GM19035 (cell line): ENCODE measurements around the gene NLRC5.
"Not testable (repeated sequence)": the region's sequence is repeated elsewhere in the genome, so short reads cannot be mapped to it uniquely, and the experiment has no call there.

ENCODE experiments used
- ATAC-seq: cut with Tn5 transposase; IDR thresholded peaks from one replicate; pipeline ENCODE4 v1.9.1; 2021; ENCODE audit not compliant: unreplicated experiment

NLRC5 gene

DNA sequence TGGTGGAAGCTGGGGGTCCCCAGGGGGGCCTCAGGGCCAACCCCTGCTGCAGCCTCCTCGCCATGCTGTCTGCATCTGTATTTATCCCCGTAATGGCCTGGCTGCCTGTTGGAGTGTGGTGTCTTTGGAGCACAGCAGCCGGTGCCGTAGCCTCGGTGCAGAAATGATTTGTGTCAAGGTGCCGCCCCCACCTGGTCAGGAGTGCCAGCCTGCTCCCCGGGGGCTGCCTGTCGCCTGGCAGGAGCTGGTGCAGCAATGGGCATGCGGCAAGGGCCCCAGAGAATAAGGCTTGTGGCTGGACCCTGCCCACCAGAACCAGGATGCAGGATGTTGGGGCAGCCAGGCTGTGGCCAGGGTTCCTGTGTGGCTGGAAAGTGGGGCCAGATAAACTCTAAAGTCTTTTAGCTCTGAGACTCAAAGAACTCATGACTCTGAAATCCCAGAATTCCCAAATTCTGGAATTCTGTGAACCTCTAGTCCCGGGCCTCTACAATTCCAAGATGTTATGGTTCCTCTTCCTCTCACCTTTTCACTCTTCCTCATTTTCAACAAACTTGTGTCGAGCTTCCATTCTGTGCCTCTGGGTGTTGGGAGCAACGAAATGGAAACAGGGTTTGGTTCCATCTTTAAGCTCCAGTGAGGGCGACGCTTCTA, 109.0 kb downstream of the NLRC5 start:
- no peak for ATAC-seq

DNA sequence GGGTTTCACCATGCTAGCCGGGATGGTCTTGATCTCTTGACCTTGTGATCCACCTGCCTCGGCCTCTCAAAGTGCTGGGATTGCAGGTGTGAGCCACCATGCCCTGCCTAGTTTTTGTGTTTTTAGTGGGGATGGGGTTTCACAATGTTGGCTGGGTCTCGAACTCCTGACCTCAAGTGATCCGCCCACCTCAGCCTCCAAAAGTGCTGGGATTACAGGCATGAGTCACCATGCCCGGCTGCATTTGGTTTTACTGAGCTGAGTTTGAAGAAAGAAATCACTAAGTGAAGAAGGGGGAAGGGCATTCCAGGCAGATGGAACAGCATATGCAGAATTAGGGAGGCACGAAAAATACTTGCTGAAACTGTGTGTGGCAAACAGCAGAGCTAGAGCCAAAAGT, 110.6 kb downstream of the NLRC5 start:
- not testable (repeated sequence) for ATAC-seq

DNA sequence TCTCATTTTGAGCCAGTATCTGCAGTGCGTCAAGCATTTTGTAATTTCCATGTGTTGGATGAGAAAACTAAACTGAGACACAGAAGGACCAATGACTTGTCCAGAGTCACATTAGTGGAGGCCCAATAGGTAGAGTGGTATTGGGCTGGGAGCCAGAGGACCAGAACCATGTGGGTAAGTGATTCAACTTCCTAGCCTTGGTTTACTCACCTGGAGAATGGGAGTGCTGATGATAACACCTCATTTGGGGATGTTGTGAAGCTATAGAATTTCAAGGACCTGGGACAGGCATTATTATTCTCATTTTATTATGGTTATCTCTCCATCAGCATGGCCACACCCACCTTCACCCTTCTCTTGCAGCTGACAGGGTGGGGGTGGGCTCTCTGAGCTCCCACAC, 111.1 kb downstream of the NLRC5 start:
- ATAC-seq: no peak

- no peak for ATAC-seq
Measured at GRCh38 chr16:57102888-57103851, 113.8 kb downstream of the NLRC5 start.

- no peak for ATAC-seq
Measured at GRCh38 chr16:57104706-57105105, 115.3 kb downstream of the NLRC5 start.

- ATAC-seq: no peak
Measured at GRCh38 chr16:57105184-57105583, 115.8 kb downstream of the NLRC5 start.

DNA sequence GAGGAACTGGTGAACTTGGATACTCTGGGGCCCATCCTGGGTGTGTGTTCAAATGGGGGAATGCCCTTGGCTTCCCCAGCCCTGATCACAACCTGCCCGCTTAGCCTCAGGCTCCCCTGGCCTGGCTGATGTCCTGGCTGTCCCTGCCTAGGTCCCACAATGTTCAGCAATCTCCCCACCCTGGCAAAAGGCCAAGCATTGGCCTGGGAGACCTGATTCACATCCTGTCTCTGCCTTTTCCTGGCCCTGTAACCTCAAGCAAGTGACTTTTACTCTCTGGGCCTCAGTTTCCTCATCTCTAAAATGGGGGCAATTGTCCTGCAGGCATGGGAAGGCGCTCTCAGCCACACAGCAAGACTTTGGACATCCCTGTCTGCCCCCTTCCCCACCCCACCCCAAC, 117.4 kb downstream of the NLRC5 start:
- no peak for ATAC-seq

DNA sequence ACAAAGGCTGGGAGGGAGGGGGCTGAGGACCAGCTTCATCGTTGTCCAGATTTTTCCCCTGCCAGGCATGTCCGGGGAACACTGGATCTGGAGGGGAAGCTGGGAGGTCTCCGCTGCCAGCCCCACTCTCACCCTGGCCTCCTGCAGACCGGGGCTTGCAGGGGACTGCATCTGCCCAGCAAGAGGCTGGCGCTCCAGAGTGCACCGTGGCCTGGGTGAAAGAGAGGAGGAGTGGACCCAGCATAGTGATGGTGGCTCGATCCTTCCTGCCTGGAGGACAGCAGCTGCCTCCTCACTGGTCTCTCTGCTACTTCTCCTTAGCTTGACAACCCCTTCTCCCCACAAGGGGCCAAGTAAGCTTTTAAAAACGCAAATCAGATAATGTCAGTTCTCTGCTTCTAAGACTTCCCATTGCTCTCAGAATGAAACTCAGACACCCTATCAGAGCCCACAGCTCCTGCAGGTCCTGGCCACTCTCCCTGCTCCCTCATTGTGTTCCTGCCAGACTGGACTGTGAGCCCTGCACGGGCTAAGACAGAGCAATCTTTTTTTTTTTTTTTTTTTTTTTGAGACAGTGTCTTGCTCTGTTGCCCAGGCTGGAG, 118.1 kb downstream of the NLRC5 start:
- ATAC-seq: no peak

DNA sequence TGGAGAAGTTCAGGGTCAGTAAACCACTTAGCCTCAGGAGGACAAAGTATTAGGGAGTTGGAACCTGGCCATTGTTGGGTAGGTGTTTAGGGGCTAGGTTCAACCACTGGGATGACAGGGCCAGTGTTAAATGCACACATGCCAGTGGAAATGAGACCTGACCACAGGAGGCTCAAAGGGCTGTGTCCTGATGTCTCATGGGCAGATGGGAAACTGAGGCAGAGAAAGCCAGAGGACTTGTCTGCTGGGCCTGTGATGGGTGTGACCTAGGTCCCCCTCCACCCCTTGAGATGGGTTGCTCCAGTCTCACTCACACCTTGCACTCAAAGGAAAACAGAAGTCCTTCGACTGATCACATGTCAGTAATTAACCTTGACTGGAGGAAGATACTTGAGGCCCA, 119.1 kb downstream of the NLRC5 start:
- ATAC-seq: no peak

- not testable (repeated sequence) for ATAC-seq
Measured at GRCh38 chr16:57109259-57110105, 120.1 kb downstream of the NLRC5 start.

DNA sequence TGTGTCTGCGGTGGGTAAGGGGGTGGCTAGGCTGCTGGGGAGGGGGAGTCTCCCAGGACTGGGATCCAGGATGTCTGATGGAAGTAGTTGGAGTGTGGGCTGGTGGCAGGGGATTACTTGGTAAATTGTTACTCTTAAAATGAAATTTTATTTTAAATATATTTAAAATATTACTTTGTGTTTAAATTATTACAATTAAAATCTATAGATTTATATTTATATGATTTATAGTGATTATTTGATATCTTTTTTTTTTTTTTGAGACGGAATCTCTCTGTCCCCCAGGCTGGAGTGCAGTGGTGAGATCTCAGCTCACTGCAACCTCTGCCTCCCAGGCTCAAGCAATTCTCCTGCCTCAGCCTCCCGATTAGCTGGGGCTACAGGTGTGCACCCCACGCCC, 121.6 kb downstream of the NLRC5 start:
- no peak for ATAC-seq

- ATAC-seq: no peak
Measured at GRCh38 chr16:57111420-57111819, 122.1 kb downstream of the NLRC5 start.

DNA sequence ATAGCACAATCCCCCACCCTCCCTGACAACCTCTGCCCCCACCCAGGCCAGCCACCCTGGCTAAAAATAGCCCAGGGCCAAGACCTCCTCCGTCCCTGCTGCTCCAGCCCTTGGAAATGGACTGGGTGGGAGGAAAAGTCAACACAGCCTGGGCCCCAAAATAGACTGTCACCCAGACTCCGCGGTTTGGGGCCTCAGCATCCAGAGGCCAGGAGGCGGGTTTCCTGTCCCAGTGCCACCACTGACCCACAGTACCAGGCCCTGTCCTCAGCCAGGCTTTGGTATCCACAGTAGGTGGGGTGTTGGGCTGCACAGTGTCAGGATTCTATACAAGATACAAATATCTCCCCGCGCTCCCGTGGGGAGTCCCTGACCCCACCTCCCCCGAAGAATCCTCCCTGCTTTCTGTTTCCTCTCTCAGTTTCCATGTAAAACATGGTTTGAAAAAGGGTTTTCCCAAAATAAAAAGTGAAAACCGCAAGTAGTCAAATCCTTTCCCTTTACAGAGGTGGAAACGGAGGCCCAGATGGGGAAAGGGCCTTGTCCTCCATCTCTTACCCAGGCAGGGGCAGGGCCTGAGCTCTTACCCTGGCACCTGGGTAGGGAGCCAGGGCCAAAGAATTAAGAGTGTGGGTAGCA, 123.2 kb downstream of the NLRC5 start:
- no peak for ATAC-seq

GRCh38 chr16:57113042-57113453, 123.7 kb downstream of the NLRC5 start:
- ATAC-seq: no peak

GRCh38 chr16:57113664-57114063, 124.3 kb downstream of the NLRC5 start:
- ATAC-seq: no peak

DNA sequence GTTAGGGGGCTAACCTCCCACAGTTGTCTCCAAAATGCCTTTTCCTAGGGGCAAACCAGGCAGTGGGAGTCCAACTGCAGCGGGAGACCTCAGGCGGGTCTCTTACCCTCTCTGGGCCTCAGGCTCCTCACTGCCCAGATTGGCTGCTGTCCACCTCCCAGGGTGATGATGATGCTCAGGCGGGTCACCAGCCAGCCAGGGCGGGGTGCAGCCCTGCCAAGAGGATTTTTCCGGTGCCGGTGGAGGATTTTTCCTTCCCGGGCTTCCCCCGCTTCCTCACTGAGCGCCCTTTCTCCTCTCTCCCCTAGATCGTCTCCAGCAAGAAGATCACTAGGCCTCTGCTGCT, 125.8 kb downstream of the NLRC5 start:
- no peak for ATAC-seq

GRCh38 chr16:57115514-57116182, 126.3 kb downstream of the NLRC5 start:
- no peak for ATAC-seq

DNA sequence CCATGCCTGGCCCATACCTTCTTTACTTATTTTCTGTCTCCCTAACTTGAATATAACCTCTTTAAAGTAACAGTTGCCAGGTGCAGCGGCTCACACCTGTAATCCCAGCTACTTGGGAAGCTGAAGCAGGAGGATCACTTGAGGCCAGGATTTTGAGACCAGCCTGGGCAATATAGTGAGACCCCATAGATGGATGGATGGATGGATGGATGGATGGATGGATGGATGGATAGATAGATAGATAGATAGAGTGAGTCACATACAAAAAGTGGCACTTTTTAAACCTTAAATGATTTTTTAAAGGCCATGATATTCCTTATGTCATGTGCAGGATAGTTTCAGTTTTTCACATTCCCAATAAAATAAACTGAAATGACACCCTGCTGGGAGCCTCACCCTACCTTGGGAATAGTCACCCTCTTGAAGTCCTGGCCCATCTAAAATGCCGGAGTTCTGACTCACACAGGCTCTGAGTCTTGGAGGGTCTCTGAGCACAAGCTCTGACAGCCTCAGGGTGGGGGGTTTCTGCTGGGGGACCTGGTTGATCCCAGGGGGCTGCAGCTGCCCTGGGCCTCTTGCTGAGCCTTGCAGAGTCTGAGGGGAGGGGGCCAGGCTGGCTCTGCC, 129.2 kb downstream of the NLRC5 start:
- ATAC-seq: no peak

- no peak for ATAC-seq
Measured at GRCh38 chr16:57123216-57123973, 134.0 kb downstream of the NLRC5 start.
